Stimulated activated CD4-positive, alpha-beta T cell treated with anti-CD3 and anti-CD28 coated beads, Interleukin-4, amount 100 ng/mL, for 48 hours (primary cell): ENCODE measurements around the gene ZFYVE27.

ENCODE experiments used
- DNase-seq, 2 donors: peaks; one replicate each; pipeline ENCODE4 v3.0.0-alpha.2; 2020; ENCODE audit warnings: low read depth in 2 of 2

The ZFYVE27 gene

DNA sequence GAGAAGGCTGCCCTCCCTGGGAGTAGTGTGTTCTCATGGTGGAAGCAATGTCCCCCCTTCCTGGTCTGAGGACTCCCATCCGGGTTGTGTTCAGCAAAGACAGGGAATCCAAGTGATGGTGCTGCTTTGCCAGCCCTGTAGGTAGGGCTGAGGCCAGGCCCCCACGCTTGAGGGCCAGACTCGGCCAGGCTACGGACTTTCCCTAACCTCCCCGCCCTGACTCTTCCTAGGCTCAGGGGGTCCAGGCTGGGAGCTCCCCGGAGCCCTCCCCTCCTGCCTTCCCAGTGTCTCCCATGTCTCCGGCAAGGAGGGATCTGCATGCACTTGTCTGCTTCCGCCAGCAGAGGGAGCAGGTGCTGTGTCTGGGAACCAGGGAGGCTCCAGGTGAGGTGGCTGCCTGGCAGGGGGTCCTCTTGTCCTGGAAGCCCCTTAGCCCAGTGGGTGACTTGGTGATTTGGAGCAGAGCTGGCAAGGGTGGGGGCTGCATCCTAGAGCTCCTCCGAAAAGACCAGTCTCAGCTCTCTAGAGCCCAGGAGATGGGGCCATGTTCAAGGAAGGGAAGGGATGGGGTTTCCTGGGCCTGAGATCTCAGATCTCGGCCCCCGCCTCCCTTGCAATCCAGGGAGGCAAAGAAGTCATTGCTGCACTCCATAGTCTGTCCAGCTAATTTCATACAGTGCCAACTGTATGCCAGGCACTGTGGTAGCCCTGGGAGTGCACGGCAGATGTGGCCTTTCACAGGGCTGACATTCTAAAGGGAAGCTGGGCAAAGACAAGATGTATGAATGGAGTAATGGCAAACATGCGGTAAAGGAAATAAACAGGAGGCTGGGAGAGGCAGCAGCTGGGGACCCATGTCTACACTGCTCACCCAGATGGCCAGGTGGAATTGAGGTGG lies 55.1 kb downstream of the ZFYVE27 start:
- peak; percentile 56 to 59 for DNase-seq

DNA sequence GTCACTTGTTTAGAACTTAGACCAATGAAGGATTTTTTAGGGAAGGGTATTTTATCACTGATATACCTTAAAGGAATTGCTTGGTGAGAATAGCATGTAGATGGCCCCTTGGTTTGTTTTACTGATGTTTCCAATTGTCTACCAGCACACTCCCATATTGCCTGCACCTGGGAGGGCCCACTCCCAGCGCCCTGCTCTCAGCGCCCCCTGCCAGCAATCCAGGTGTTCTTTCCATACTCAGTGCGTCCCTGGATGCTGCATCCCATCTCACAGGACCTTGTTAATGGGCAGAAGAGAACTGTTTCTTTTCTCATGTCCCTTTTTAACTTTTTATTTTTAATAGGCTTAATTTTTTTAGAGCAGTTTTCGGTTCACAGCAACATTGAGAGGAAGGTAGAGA lies 59.0 kb downstream of the ZFYVE27 start:
- DNase-seq: no peak

DNA sequence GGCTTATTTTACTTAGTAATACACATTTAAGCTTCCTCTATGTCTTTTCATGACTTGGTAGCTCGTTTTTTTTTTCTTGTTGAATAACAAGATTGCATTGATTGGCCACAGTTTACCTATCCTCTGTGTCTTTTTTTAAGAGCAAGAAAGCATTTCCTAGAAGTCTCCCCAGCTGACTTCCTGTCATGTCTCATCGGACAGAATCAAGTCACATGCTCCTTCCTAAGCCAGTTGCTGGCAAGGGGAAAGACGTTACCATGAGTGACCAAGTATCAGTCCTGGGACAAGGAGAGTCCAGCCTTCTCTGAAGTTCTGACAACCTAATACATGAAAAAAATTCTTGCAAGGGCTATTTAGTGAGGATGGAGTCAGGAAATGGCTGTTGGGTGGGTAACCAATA lies 59.7 kb downstream of the ZFYVE27 start:
- DNase-seq: no peak

DNA sequence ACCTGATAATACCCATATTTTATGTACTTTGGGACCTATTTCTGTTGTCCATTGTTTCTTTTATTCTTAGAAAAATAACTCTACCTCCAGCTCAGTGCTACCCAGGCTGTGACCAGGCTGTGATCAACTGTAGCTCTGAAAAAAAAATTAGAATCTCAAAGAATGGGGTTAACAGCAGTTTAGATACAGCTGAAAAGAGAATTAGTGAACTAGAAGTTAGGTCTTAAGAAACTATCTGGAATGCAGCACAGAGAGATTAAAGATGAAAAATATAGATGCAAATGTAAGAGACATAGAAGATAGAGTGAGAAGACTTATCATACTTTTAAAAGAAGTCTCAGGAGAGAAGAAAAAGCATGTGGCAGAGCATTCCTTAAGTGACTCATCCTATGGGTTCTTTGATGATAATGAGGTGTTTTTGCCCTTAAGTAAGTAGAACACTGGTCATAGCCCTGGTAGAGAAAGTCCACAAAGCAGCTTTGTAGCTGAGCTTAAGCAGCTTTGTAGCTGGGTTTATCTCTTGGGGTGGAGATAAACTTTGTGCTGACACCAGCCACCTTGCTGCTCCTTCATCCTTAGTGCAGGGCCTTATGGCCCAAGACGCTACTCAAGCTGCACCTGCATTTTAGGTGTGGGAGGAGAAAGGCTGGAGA lies 62.2 kb downstream of the ZFYVE27 start:
- no peak for DNase-seq

DNA sequence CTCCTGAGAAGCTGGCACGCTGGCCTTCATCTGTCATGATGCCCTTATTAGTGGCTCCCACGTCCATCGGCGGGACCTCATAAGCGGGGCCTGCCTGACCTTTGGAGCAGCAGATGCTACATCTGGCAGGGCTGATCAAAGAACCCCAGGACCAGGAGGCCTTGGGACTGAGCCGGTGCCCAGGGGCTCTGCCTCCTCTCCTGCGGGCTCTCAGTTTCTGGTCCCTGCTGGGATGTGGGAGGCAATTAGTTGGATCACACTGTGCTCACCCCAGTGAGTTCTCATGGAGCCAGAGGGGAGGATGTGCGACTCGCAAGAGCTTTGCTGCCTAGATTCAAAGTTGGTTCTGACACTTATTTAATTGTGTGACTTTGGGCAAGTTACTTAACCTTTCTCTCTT lies 63.5 kb downstream of the ZFYVE27 start:
- DNase-seq: no peak

DNA sequence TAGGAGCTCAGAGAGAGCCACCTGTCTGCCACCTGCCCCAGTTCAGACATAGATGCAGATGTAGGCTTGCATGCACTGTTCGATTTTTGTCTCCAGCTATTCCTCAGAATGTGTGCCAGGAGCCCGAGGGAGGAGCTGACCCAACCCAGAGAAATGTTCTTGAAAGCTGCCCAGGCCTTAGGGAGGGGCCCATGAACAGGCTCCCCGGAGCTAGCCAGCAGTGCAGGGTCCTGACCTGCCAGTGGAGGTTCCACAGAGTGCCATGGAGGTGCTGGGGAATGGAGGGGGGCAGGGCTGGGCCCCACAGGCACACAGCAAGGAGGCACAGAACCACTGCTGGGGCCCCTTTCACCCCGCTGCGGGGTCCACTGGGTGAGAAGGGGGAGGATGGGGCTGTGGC lies 64.5 kb downstream of the ZFYVE27 start:
- DNase-seq: no peak

DNA sequence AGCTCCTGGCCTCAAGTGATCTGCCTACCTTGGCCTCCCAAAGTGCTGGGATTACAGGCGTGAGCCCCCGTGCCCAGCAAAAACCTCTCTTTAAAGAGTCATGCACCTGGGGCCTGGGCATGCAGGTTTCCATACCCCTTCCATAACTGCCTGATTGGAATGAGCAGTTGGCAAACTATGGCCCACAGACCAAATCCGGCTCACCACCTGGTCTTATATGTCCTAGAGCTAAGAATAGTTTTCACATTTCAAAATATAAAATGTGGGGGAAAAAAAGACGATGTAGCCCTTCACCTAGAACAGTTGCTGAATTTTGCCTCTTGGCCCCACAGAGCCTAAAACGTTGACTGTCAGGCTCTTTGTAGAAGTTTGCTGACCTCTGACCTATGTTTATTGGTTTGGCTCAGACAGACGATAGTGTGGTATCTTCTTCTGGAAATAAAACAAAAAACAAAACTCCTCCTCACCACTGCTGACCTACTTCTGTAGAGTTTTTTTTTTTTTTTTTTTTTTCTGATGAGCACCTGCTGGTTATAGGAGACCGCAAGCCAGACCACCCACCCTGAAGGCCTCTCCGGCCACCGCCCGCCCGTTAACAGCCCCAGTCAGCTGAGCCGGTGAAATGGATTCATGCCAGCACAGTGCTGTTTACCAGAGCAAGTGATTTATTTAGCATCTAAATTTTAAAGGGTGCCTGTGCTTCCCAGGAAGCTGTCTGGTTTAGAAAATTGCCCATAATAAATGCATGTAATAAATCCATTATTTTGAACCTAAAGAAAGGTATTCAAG lies 68.4 kb downstream of the ZFYVE27 start:
- no peak for DNase-seq

DNA sequence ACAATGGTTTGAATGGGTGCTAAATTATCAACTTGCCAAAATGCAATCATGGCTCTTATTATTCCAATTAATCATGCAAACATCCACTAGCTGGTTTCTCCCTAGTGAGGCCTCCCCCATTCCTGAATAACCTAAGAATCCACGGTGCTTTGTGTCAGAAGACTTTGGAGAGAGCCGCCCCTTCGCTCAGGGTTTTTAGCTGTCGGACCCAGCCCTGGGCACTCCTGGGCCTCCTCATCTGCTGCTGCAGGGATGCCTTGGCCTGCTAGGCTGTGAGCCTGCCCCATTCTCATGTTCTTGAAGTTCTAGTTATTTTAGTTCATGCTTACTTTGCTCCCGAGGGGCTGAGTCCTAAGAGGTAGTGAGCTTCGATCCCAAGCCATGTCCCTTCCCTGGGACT lies 69.0 kb downstream of the ZFYVE27 start:
- DNase-seq: no peak

DNA sequence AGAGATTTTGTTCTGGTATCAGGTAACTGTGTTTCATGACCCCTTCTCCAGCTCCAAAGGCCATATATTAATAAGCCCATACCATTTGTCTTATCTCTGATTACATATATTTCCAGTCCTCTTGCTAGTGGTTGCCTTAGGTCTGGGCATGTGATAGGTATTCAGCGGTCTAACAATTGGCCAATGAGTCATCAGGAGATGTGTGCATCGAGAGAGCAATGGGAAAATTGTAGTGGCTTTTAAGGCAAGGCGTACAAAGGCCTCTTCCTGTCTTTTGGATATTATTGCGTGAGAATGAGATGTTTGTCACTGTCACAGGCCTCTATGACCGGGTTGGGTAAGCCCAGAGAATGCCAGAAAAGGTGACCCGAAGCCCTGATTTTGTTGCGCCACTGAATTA lies 73.5 kb downstream of the ZFYVE27 start:
- DNase-seq: no peak
